ENCODE data around the gene BAZ2B. TPM values are rescaled to one million over a fixed set of nuclear protein-coding genes. Genes with fewer than 3 reads are reported as not detected.

Gene BAZ2B
- total RNA-seq, 2 experiments from 2014 or later: 17.9 to 18.5 TPM

DNA sequence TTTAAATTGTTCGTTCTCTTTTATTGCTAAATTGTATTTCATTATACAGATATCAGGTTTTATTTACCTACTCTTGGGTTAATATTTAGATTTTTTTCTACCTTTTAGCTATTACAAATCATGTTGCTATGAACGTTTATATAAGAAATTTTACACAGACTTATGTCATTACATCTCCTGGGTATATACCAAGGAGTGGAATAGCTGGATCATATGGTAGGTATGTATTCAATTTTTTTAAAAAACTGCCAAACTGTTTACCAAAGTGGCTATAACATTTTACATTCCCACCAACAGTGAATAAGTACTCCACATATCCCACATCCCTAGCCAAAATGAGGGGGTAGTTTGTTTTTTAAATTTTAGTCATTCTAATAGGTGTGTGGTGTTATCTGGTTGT lies 32.3 kb upstream of the BAZ2B start:
- Mint-ChIP-seq H3K27me3 (no peaks in the 10 kb centered on the region), H3K4me3 (no peak overlapping the region), H3K27ac (no peak overlapping the region), H3K36me3 (ENCODE audit: low read depth) (peaks cover 20% of the 10 kb centered on the region), H3K9me3 (peaks cover 5% of the 10 kb centered on the region), H3K4me1 (ENCODE audit: low read depth) (no peaks in the 10 kb centered on the region)
- Histone ChIP-seq H3K9me3 (ENCODE audit: control insufficient read depth in 1 of 2, insufficient read depth in 1 of 2, low read length in 2 of 2) (peaks cover 0 to 4% of the 10 kb centered on the region in 2 experiments), H3K27me3 (ENCODE audit: control insufficient read depth in 1 of 2, insufficient read depth in 2 of 2, low read length in 2 of 2) (no peaks in the 10 kb centered on the region), H3K4me1 (ENCODE audit: insufficient read depth, low read length) (no peaks in the 10 kb centered on the region), H3K27ac (ENCODE audit: low read depth in 1 of 2, low read length in 2 of 2) (no peak overlapping the region), H3K4me3 (ENCODE audit: low read length) (no peak overlapping the region), H3K36me3 (ENCODE audit: insufficient read depth, low read length) (no peaks in the 10 kb centered on the region)
- intact Hi-C loops (cut with DNase I, micrococcal nuclease): no loop called here
- CTCF ChIA-PET: no interaction called here
- POLR2A ChIA-PET: no interaction called here
- DNase-seq (no peak), ATAC-seq (ENCODE audit: poor library complexity) (no peak)
- TF ChIP-seq, protein P1, sequence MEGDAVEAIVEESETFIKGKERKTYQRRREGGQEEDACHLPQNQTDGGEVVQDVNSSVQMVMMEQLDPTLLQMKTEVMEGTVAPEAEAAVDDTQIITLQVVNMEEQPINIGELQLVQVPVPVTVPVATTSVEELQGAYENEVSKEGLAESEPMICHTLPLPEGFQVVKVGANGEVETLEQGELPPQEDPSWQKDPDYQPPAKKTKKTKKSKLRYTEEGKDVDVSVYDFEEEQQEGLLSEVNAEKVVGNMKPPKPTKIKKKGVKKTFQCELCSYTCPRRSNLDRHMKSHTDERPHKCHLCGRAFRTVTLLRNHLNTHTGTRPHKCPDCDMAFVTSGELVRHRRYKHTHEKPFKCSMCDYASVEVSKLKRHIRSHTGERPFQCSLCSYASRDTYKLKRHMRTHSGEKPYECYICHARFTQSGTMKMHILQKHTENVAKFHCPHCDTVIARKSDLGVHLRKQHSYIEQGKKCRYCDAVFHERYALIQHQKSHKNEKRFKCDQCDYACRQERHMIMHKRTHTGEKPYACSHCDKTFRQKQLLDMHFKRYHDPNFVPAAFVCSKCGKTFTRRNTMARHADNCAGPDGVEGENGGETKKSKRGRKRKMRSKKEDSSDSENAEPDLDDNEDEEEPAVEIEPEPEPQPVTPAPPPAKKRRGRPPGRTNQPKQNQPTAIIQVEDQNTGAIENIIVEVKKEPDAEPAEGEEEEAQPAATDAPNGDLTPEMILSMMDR (IDR thresholded peaks at IDR 0.05): no peak

- Mint-ChIP-seq H3K27me3 (no peaks in the 10 kb centered on the region), H3K27ac (no peak overlapping the region), H3K36me3 (ENCODE audit: low read depth) (peaks cover 20% of the 10 kb centered on the region), H3K4me1 (ENCODE audit: low read depth) (no peaks in the 10 kb centered on the region), H3K4me3 (no peak overlapping the region), H3K9me3 (peaks cover 8% of the 10 kb centered on the region)
- intact Hi-C loops (cut with DNase I, micrococcal nuclease): no loop called here
- Histone ChIP-seq H3K27me3 (ENCODE audit: control insufficient read depth in 1 of 2, insufficient read depth in 2 of 2, low read length in 2 of 2) (no peaks in the 10 kb centered on the region), H3K4me3 (ENCODE audit: low read length) (no peak overlapping the region), H3K4me1 (ENCODE audit: insufficient read depth, low read length) (no peaks in the 10 kb centered on the region), H3K9me3 (ENCODE audit: control insufficient read depth in 1 of 2, insufficient read depth in 1 of 2, low read length in 2 of 2) (peaks cover 0 to 4% of the 10 kb centered on the region in 2 experiments), H3K27ac (ENCODE audit: low read depth in 1 of 2, low read length in 2 of 2) (no peak overlapping the region), H3K36me3 (ENCODE audit: insufficient read depth, low read length) (no peaks in the 10 kb centered on the region)
- POLR2A ChIA-PET: no interaction called here
- DNase-seq: no peak
- TF ChIP-seq, protein P1 (IDR thresholded peaks at IDR 0.05): no peak
- CTCF ChIA-PET: no interaction called here
- no peak for ATAC-seq (ENCODE audit: poor library complexity)
Observed at GRCh38 chr2:159647667-159648066, 31.3 kb upstream of the BAZ2B start.

- intact Hi-C loops (cut with DNase I, micrococcal nuclease): no loop called here
- peaks cover 16% of the 10 kb centered on the region for H3K36me3 Mint-ChIP-seq (ENCODE audit: low read depth)
- ChIA-PET CTCF (interaction anchor here (0.6 kb wide), 1 partner anchor 72 kb away, joined by 3 read pairs; no protein-coding TSS in a partner anchor), POLR2A (no interaction called here)
- Histone ChIP-seq H3K27ac (ENCODE audit: low read depth in 1 of 2, low read length in 2 of 2) (no peak overlapping the region), H3K27me3 (ENCODE audit: control insufficient read depth in 1 of 2, insufficient read depth in 2 of 2, low read length in 2 of 2) (no peaks in the 10 kb centered on the region), H3K4me1 (ENCODE audit: insufficient read depth, low read length) (no peaks in the 10 kb centered on the region), H3K4me3 (ENCODE audit: low read length) (no peak overlapping the region), H3K36me3 (ENCODE audit: insufficient read depth, low read length) (no peaks in the 10 kb centered on the region), H3K9me3 (ENCODE audit: control insufficient read depth in 1 of 2, insufficient read depth in 1 of 2, low read length in 2 of 2) (peaks cover 0 to 4% of the 10 kb centered on the region in 2 experiments)
- no peak overlapping the region for H3K27ac Mint-ChIP-seq
- ATAC-seq (ENCODE audit: poor library complexity) (no peak), DNase-seq (no peak)
- H3K9me3 Mint-ChIP-seq: peaks cover 9% of the 10 kb centered on the region
- H3K4me3 Mint-ChIP-seq: no peak overlapping the region
- no peaks in the 10 kb centered on the region for H3K4me1 Mint-ChIP-seq (ENCODE audit: low read depth)
- no peaks in the 10 kb centered on the region for H3K27me3 Mint-ChIP-seq
- TF ChIP-seq, protein P1 (IDR thresholded peaks at IDR 0.05): no peak
Observed at GRCh38 chr2:159640176-159640575, 23.8 kb upstream of the BAZ2B start.
